ENCODE results near the gene RNF25.

RNF25 gene

GRCh38 chr2:218615868-218616315 lies 55.9 kb downstream of the RNF25 start:
- no peak overlapping the region for H3K4me2 ChIP-seq (ENCODE audit: low read depth, low read length, poor library complexity, severe bottlenecking)
- H3K27ac ChIP-seq (ENCODE audit: low read depth, low read length): no peak overlapping the region
- H3K36me3 ChIP-seq (ENCODE audit: low read length): no peaks in the 10 kb centered on the region
- no peak overlapping the region for H2AFZ ChIP-seq (ENCODE audit: low read depth, low read length, severe bottlenecking)
- no peak overlapping the region for H3K9ac ChIP-seq (ENCODE audit: low read length)
- H4K20me1 ChIP-seq (ENCODE audit: low read depth, low read length): no peaks in the 10 kb centered on the region
- no peaks in the 10 kb centered on the region for H3F3A ChIP-seq (ENCODE audit: insufficient read depth)
- H3K9me3 ChIP-seq (ENCODE audit: insufficient read depth, low read length): no peaks in the 10 kb centered on the region
- H3K27me3 ChIP-seq (ENCODE audit: low read length): no peaks in the 10 kb centered on the region
- H3K79me2 ChIP-seq (ENCODE audit: insufficient read depth, low read length): no peaks in the 10 kb centered on the region
- H3K9me2 ChIP-seq (replicated peaks; ENCODE audit: insufficient read depth, low read length): no peaks in the 10 kb centered on the region
- no peak overlapping the region for H3K4me3 ChIP-seq (ENCODE audit: insufficient read depth, low read length, poor library complexity, severe bottlenecking)
- TF ChIP-seq EZH2phosphoT487 (conservative IDR thresholded peaks at IDR 0.05; ENCODE audit: low read length): no peak
- TF ChIP-seq CTCF (IDR thresholded peaks at IDR 0.05; ENCODE audit: insufficient read depth, low read length, poor library complexity, severe bottlenecking): no peak

All from SU-DHL-6 (cell line).